Ovary (tissue), 3 donors: ENCODE results near the gene PLEKHM3.

Experiments used
- CTCF ChIP-seq, 3 donors: fragments of 450-650 bp in 2 of 3; fragments of 200-600 bp in 1 of 3; IDR thresholded peaks; one replicate each; pipeline versions ENCODE4 v1.5.1 to v1.8.0; 2016 to 2022; ENCODE audit warnings: antibody characterized with exemption in 3 of 3, mild to moderate bottlenecking in 1 of 3
- EP300 ChIP-seq: sonication (generic); formaldehyde crosslinking; IDR thresholded peaks from one replicate; pipeline ENCODE4 v1.6.1; 2017; ENCODE audit warnings: antibody characterized with exemption
- POLR2A ChIP-seq: fragments of 450-650 bp; IDR thresholded peaks from one replicate; pipeline ENCODE4 v1.6.1; 2017; ENCODE audit warnings: antibody characterized with exemption, mild to moderate bottlenecking, moderate library complexity
- donor health status: DM: no; HTN: no; CAD: no.

GRCh38 chr2:207854484-207855440, 170.6 kb downstream of the PLEKHM3 start:
- TF ChIP-seq CTCF (IDR thresholded peaks at IDR 0.05) (no peak), POLR2A (no peak), EP300 (no peak)
